GM21390 (cell line): ENCODE measurements around the gene ADCY6.
A peak's percentile ranks its signal among the peaks of the same experiment; 100 is the strongest.
"Not testable (repeated sequence)": the region's sequence is repeated elsewhere in the genome, so short reads cannot be mapped to it uniquely, and the experiment has no call there.

ENCODE experiments used
- ATAC-seq: cut with Tn5 transposase; IDR thresholded peaks from one replicate; pipeline ENCODE4 v1.9.1; 2021; ENCODE audit not compliant: unreplicated experiment

ADCY6 gene

GRCh38 chr12:48764521-48764920 is 24.4 kb downstream of the ADCY6 start:
- no peak for ATAC-seq

- no peak for ATAC-seq
These were observed 30.2 kb downstream of the ADCY6 start for GRCh38 chr12:48758737-48759136.

GRCh38 chr12:48758186-48758585 is 30.7 kb downstream of the ADCY6 start:
- no peak for ATAC-seq

GRCh38 chr12:48750769-48751356 is 38.0 kb downstream of the ADCY6 start:
- no peak for ATAC-seq

GRCh38 chr12:48750215-48750614 is 38.7 kb downstream of the ADCY6 start:
- no peak for ATAC-seq

GRCh38 chr12:48744251-48745008 is 44.5 kb downstream of the ADCY6 start:
- ATAC-seq = no peak

GRCh38 chr12:48739618-48740269 is 49.1 kb downstream of the ADCY6 start:
- ATAC-seq = no peak

- ATAC-seq = no peak
These were observed 52.4 kb downstream of the ADCY6 start for GRCh38 chr12:48736456-48736855.

GRCh38 chr12:48728807-48729206 is 60.1 kb downstream of the ADCY6 start:
- no peak for ATAC-seq

GRCh38 chr12:48720737-48721136 is 68.2 kb downstream of the ADCY6 start:
- ATAC-seq = not testable (repeated sequence)

GRCh38 chr12:48720171-48720570 is 68.7 kb downstream of the ADCY6 start:
- not testable (repeated sequence) for ATAC-seq

GRCh38 chr12:48719002-48719401 is 69.9 kb downstream of the ADCY6 start:
- ATAC-seq = not testable (repeated sequence)

GRCh38 chr12:48717252-48717695 is 71.6 kb downstream of the ADCY6 start:
- ATAC-seq = peak; percentile 1

GRCh38 chr12:48716493-48717251 is 72.2 kb downstream of the ADCY6 start, which contains the start of gene CCNT1:
Gene CCNT1, minus strand, starts transcription at chr12:48716707. Its CDS starts 32 bp downstream, at chr12:48716675.
- ATAC-seq = peak; percentile 97
